Measurements from ENCODE around the gene CMC4. TPM values are rescaled to one million over a fixed set of nuclear protein-coding genes. Genes with fewer than 3 reads are reported as not detected.

Gene CMC4
- 1 to 10 TPM; 5.3 to 8.9 (median 7.6) TPM for polyA plus RNA-seq (ENCODE audit: insufficient read length in 10 of 10)
- long read RNA-seq, donor 1, transcript CMC4-202 (3 exons, 1,107 nt) = major isoform, 6 of 6 reads
- long read RNA-seq, donor 1, partial matches to known transcripts = 0 of 6 reads
- long read RNA-seq, donor 1, other reads (novel, unspliced or antisense) = 0 of 6 reads
- long read RNA-seq, donor 2, transcript CMC4-202 (3 exons, 1,107 nt) = major isoform, 7 of 7 reads
- long read RNA-seq, donor 2, partial matches to known transcripts = 0 of 7 reads
- long read RNA-seq, donor 2, other reads (novel, unspliced or antisense) = 0 of 7 reads
- long read RNA-seq, donor 3 = 0 reads
- long read RNA-seq, donor 4, transcript CMC4-202 (3 exons, 1,107 nt) = major isoform, 9 of 9 reads
- long read RNA-seq, donor 4, partial matches to known transcripts = 0 of 9 reads
- long read RNA-seq, donor 4, other reads (novel, unspliced or antisense) = 0 of 9 reads
- long read RNA-seq, donor 5, transcript CMC4-202 (3 exons, 1,107 nt) = major isoform, 8 of 8 reads
- long read RNA-seq, donor 5, partial matches to known transcripts = 0 of 8 reads
- long read RNA-seq, donor 5, other reads (novel, unspliced or antisense) = 0 of 8 reads
- long read RNA-seq, donor 6, transcript CMC4-202 (3 exons, 1,107 nt) = major isoform, 14 of 14 reads
- long read RNA-seq, donor 6, partial matches to known transcripts = 0 of 14 reads
- long read RNA-seq, donor 6, other reads (novel, unspliced or antisense) = 0 of 14 reads
- long read RNA-seq, donor 7, transcript CMC4-202 (3 exons, 1,107 nt) = major isoform, 5 of 5 reads
- long read RNA-seq, donor 7, partial matches to known transcripts = 0 of 5 reads
- long read RNA-seq, donor 7, other reads (novel, unspliced or antisense) = 0 of 5 reads
- long read RNA-seq, donor 8, transcript CMC4-202 (3 exons, 1,107 nt) = major isoform, 6 of 6 reads
- long read RNA-seq, donor 8, partial matches to known transcripts = 0 of 6 reads
- long read RNA-seq, donor 8, other reads (novel, unspliced or antisense) = 0 of 6 reads
- long read RNA-seq, donor 9, partial matches to known transcripts = 0 of 1 reads
- long read RNA-seq, donor 9, other reads (novel, unspliced or antisense) = 0 of 1 reads

GRCh38 chrX:155070975-155071693 lies at the start of gene CMC4, which contains the start of the genes BRCC3 and MTCP1:
Gene CMC4, minus strand, starts transcription at chrX:155071136. Its CDS starts 7,113 bp downstream, at chrX:155064023.
Gene BRCC3, plus strand, starts transcription at chrX:155071508. Its CDS starts 20 bp downstream, at chrX:155071528.
Gene MTCP1, minus strand, starts transcription at chrX:155071136. Its CDS starts 5,126 bp downstream, at chrX:155066010.
- DNase-seq = peak; percentile 75 to 87 (median 79)

GRCh38 chrX:155115174-155115819 lies 44.4 kb upstream of the CMC4 start:
- DNase-seq = no peak

GRCh38 chrX:155113097-155113496 lies 42.2 kb upstream of the CMC4 start:
- no peak for DNase-seq

- no peak for DNase-seq
Observed at GRCh38 chrX:155112171-155112570, 41.2 kb upstream of the CMC4 start.

- no peak for DNase-seq
Observed at GRCh38 chrX:155108427-155108826, 37.5 kb upstream of the CMC4 start.

GRCh38 chrX:155105919-155106318 lies 35.0 kb upstream of the CMC4 start:
- DNase-seq = no peak

- DNase-seq = peak in 2 of 3 donors; percentile 1 to 24
Observed at GRCh38 chrX:155094468-155095061, 23.6 kb upstream of the CMC4 start.

- DNase-seq = no peak
Observed at GRCh38 chrX:155086961-155087735, 16.2 kb upstream of the CMC4 start.

GRCh38 chrX:155086202-155086840 lies 15.4 kb upstream of the CMC4 start:
- peak in 2 of 3 donors; percentile 17 to 32 for DNase-seq

GRCh38 chrX:155071694-155072280 lies 851 bp upstream of the CMC4 start:
- DNase-seq = no peak

GRCh38 chrX:155070663-155070974 lies 317 bp downstream of the CMC4 start:
- no peak for DNase-seq

GRCh38 chrX:155070038-155070437 lies 898 bp downstream of the CMC4 start:
- peak in 1 of 3 donors; percentile 17 for DNase-seq

- no peak for DNase-seq
Observed at GRCh38 chrX:155069414-155069813, 1.5 kb downstream of the CMC4 start.

- DNase-seq = no peak
Observed at GRCh38 chrX:155068165-155068564, 2.8 kb downstream of the CMC4 start.

GRCh38 chrX:155065035-155065734 lies 5.8 kb downstream of the CMC4 start:
- no peak for DNase-seq

- DNase-seq = peak in 1 of 3 donors; percentile 9
Observed at GRCh38 chrX:155061760-155062159, 9.2 kb downstream of the CMC4 start.

GRCh38 chrX:155056877-155057792 lies 13.8 kb downstream of the CMC4 start:
- peak; percentile 60 to 80 (median 72) for DNase-seq

Measured in muscle of back (tissue), 13 donors.